Kidney epithelial cell (primary cell): ENCODE data around the gene MAP4K3. TPM values are rescaled to one million over a fixed set of nuclear protein-coding genes. Genes with fewer than 3 reads are reported as not detected.

Experiments used
- DNase-seq: peaks from one replicate; pipeline ENCODE4 v3.0.0-alpha.2; 2010; ENCODE audit warnings: low read depth
- H3K27me3 ChIP-seq: 2 replicates; pipeline ENCODE4 v1.6.0; 2011; ENCODE audit warnings: low read length; ENCODE audit not compliant: control insufficient read depth, insufficient read depth
- H3K36me3 ChIP-seq: 2 replicates; pipeline ENCODE4 v1.5.1; 2011; ENCODE audit warnings: low read length; ENCODE audit not compliant: control insufficient read depth, insufficient read depth
- H3K4me3 ChIP-seq: 2 replicates; pipeline ENCODE4 v1.5.1; 2011; ENCODE audit warnings: low read depth, mild to moderate bottlenecking, control low read depth, low read length
- total RNA-seq: library from RNA; depleted of rRNA; stranded (reverse); fragments of >200 nt; gene quantifications from 2 replicates; pipeline ENCODE4 v1.2.3, GENCODE V29; 2015
- TF ChIP-seq, protein P1 (sequence below): IDR thresholded peaks from 2 replicates; pipeline ENCODE4 v1.5.1; 2011; ENCODE audit warnings: mild to moderate bottlenecking, moderate library complexity, low read length, control low read depth, inconsistent platforms; ENCODE audit not compliant: insufficient read depth, poor library complexity, severe bottlenecking

The MAP4K3 gene
- total RNA-seq, 1 donor from 2014 or later, result 25.7 TPM

- TF ChIP-seq, protein P1, sequence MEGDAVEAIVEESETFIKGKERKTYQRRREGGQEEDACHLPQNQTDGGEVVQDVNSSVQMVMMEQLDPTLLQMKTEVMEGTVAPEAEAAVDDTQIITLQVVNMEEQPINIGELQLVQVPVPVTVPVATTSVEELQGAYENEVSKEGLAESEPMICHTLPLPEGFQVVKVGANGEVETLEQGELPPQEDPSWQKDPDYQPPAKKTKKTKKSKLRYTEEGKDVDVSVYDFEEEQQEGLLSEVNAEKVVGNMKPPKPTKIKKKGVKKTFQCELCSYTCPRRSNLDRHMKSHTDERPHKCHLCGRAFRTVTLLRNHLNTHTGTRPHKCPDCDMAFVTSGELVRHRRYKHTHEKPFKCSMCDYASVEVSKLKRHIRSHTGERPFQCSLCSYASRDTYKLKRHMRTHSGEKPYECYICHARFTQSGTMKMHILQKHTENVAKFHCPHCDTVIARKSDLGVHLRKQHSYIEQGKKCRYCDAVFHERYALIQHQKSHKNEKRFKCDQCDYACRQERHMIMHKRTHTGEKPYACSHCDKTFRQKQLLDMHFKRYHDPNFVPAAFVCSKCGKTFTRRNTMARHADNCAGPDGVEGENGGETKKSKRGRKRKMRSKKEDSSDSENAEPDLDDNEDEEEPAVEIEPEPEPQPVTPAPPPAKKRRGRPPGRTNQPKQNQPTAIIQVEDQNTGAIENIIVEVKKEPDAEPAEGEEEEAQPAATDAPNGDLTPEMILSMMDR, result no peak
- Histone ChIP-seq H3K4me3 (no peak overlapping the region), H3K36me3 (no peaks in the 10 kb centered on the region), H3K27me3 (no peaks in the 10 kb centered on the region)
- DNase-seq, result no peak
These were observed 14.9 kb upstream of the MAP4K3 start for GRCh38 chr2:39451954-39452353.

GRCh38 chr2:39448169-39448502 lies 11.1 kb upstream of the MAP4K3 start:
- TF ChIP-seq, protein P1, result no peak
- Histone ChIP-seq H3K36me3 (no peaks in the 10 kb centered on the region), H3K27me3 (no peaks in the 10 kb centered on the region), H3K4me3 (no peak overlapping the region)
- DNase-seq, result no peak

DNA sequence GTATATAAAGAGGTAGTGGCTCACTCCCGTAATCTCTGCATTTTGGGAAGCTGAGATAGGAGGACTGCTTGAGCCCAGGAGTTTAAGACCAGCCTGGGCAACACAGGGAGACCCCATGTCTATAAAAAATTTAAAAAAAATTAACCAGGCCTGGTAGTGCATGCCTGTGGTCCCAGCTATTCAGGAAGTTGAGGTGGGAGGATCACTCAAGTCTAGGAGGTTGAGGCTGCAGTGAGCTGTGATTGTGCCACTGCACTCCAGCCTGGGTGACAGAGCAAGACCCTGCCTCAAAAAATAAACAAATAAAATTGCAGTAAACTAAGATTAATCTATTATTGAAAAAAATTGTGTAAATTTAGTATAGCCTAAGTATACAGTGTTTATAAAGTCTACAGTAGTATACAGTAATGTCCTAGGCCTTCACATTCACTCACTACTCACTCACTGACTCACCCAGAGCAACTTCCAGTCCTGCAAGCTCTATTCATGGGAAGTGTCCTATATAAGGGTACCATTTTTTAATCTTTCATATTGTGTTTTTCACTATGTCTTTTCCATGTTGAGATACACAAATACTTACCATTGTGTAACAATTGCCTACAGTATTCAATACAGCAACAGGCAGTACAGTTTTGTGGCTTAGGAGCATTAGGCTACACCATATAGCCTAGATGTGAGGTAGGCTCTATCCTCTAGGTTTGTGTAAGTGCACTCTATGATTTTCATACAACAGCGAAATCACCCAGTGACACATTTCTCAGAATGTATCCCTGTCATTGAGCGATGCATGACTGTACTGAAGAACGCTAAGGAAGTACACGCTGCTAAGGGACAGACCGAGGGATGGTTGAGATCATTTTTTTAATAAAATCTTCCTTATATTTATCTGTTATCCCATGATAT lies 10.4 kb upstream of the MAP4K3 start:
- Histone ChIP-seq H3K4me3 (no peak overlapping the region), H3K27me3 (no peaks in the 10 kb centered on the region), H3K36me3 (no peaks in the 10 kb centered on the region)
- TF ChIP-seq, protein P1, result no peak
- no peak for DNase-seq

DNA sequence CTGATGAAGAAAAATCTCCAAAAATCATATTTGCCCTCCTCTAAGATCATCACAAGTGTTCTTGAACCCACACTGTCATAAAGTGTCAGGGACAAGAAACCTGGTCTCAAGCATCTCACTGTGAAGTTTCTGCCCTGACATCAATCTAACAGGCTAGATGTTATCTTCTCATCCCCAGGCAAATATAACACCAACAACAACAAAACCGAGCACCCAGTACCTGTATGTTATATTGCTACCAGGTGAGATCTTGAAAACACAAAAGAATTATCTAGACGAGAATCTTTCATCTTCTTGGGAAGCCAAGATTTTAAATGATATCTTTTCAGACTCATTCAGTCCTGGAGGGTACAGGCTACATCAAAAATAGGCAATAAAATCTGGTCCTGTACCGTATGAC lies 8.8 kb upstream of the MAP4K3 start:
- Histone ChIP-seq H3K36me3 (no peaks in the 10 kb centered on the region), H3K4me3 (no peak overlapping the region), H3K27me3 (no peaks in the 10 kb centered on the region)
- TF ChIP-seq, protein P1, result no peak
- no peak for DNase-seq

DNA sequence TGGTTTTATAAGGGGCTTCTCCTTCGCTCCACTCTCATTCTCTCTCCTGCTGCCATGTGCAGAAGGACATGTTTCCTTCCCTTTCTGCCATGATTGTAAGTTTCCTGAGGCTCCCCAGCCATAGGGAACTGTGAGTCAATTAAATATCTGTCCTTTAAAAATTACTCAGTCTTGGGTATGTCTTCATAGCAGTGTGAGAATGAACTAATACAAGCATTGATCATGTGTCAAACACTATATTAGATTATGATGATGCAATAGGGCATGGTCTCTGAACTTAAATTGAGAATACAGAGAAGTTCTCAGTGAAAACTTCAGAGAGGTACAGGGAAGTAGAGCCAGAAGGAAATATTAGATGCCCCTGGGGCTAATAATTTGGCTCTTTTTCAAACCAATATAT lies 5.9 kb upstream of the MAP4K3 start:
- no peak overlapping the region for H3K4me3 ChIP-seq
- no peaks in the 10 kb centered on the region for H3K36me3 ChIP-seq
- no peaks in the 10 kb centered on the region for H3K27me3 ChIP-seq
- TF ChIP-seq, protein P1, result no peak
- no peak for DNase-seq
